Body of pancreas (tissue), 4 donors: ENCODE results near the gene ATP2C2.

ENCODE experiments used
- CTCF ChIP-seq, 7 experiments: fragments of 450-650 bp in 4 of 7; fragments of 200-600 bp in 3 of 7; sonication (generic) in 3 of 7; IDR thresholded peaks; one replicate each; pipeline ENCODE4 v1.5.1; 2016 to 2019; ENCODE audit warnings: antibody characterized with exemption in 7 of 7
- POLR2A ChIP-seq, 3 donors: fragments of 450-650 bp; IDR thresholded peaks; one replicate each; pipeline ENCODE4 v1.6.1; 2016; ENCODE audit warnings: antibody characterized with exemption in 3 of 3, mild to moderate bottlenecking in 2 of 3

- TF ChIP-seq CTCF (IDR thresholded peaks at IDR 0.05) (no peak), POLR2A (IDR thresholded peaks at IDR 0.05) (no peak)
Measured at GRCh38 chr16:84438971-84439696, 70.8 kb downstream of the ATP2C2 start.
